A204.1 (cell line): ENCODE results near the gene TMCO5A.
"Not testable (repeated sequence)": the region's sequence is repeated elsewhere in the genome, so short reads cannot be mapped to it uniquely, and the experiment has no call there.

Experiments
- FAIRE-seq: peaks from 2 replicates; lab custom pipeline; 2012; peaks lifted over from hg19 to GRCh38; lab: Jason Lieb, UNC

TMCO5A gene

DNA sequence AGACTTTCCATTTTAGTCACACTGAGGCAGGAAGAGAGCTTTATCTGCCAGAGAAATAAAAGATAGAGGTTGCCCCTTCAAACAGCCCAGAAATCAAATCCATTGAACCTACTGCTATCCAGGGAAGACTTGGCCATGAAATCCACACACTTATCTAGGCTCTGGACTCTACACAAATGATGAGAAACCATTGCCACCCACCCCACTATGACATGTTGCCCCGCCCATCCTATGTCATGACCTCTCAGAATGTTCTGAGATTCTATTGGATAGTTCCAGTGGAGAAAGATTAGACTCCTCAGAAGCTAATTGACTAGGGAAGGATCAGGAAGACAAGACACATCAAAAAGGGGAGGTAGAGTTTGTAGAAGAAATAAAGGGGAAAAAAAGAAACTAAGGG lies at the start of gene TMCO5A:
TSS of gene TMCO5A (plus strand) at position 301 of the 400 bp plus-strand sequence. CDS start 1,684 bp downstream, outside the sequence.
- FAIRE-seq: no peak

DNA sequence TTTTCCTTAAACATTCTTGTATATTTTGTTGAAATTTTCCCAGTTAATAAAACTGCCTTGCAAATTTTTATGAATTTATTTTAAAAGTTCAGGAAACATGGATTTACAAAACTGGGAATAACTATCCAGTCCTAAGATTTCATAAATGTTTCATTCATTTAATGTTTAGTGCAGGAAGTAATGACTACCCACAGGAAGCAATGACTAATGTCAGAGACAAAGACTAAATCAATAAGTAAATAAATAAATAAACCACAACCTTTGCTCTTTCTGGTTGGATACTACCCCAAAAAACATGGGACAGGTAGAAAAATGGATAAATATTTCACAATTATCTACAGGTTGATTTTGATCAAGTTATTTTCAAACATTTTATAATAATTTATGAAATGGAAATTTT lies 48.8 kb upstream of the TMCO5A start:
- no peak for FAIRE-seq

- no peak for FAIRE-seq
Observed at GRCh38 chr15:37888356-37888755, 46.1 kb upstream of the TMCO5A start.

DNA sequence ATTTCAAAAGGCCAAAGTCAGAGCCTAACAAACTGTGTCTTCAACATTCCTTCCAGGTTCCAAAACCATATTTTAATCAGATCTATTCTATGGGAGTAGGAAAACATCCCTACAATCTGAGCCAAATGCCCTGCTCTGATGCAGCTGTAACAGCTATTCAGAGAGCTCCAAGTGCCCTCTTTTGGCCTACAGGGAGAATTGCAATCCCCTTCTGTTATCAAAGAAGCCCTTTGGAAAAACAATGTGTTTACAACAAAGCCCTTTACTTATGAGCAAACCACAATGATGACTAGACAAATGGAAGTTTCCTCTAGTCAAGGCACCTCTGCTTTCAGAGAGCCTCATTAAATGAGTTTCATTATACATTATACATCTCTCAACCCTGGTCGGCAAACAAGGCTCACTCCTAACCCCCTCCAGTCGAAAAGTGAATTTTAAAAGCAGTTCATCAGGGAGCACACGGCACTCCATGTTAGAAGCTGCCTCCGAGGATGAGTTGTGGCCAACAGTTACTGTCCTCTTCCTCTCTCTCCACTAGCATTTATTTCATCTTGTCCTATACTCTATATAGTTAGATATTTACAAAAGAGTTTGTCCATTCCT lies 42.6 kb upstream of the TMCO5A start:
- FAIRE-seq: peak; percentile 58

DNA sequence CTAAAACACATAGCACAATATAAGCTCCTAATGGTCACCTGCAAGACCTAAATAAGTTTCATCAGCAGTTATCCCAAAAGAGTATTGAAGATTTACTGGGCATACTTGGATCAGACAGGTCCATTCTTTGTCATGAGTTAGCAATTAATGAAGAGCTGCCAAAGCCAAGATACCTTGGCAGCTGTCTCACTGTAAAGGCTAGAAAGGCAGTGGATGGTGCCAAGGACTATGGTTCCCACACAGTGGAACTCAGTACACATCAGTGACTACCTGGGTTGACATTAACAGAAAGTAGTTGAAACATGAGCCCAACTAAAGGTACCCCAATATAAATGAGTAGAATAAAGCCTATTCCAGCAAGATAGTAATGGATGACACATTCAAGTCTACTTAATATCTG lies 41.1 kb upstream of the TMCO5A start:
- no peak for FAIRE-seq

DNA sequence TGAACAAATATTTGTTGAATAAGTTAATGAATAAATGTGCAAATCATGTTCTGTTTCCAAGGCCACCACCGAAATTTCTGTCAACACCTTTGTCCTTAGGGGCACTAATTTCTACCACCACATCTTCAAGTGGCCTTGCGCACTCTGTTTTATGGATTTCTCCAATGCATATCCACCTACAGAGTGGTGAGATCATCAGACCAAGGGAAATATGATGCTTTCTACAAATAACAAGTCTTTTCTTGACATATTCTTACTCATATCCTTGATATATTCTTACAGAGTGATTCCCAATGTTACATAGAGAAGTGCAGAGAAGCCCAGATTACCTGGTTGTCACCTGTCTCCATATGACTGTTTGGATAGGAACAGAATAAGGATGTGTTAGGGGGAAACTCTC lies 36.1 kb upstream of the TMCO5A start:
- no peak for FAIRE-seq

GRCh38 chr15:37900326-37901221 lies 33.9 kb upstream of the TMCO5A start:
- FAIRE-seq: no peak

DNA sequence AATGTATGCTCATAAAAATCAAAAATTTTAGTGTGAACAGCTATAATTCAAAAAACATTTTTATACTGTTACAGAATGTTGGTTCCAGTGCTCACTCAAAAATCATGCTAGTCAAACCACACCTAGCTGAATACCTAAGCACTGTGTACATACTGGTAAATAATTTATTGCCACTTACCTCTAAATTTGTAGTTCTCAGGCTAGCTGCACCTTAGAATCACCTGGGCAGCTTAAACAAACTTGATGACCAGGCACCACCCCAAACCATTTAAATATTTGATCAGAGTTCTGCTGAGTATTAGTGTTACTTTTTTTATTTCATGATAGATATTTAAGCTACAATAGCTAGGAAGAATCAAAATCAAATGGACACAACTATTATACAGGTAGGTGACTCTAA lies 32.3 kb upstream of the TMCO5A start:
- no peak for FAIRE-seq

DNA sequence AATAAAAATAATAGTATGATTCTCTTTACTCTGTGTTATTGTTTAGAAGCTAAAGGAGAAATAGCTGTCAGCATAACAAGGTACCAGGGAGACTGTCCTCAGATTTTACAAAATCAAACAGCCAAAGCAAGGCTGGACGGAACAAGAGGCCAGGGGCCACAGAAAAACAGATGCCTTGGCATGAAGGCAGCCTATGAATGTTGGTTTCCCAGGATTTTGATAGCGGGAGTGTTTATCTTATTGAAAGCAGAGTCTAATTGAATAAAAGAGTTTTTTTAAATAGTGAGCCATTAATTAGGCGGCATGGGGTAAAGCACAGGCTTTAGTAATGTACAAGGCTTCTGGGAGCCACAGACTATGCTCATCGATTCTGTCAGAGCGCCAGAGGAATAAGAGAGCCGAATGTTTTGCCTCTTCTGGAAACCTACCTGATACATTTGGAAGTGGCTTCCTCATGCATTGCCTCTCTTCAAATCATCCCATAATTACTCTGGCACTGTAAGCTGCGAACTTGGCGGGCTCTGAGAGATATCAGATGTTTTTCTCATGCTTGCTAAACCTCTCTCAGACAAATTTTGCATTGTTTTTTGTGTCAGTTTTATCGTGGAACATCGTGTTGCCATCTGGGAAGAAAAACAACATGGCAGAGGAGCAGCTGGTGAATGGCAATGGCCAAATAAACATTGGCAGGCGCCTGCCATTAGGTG lies 30.4 kb upstream of the TMCO5A start:
- no peak for FAIRE-seq

DNA sequence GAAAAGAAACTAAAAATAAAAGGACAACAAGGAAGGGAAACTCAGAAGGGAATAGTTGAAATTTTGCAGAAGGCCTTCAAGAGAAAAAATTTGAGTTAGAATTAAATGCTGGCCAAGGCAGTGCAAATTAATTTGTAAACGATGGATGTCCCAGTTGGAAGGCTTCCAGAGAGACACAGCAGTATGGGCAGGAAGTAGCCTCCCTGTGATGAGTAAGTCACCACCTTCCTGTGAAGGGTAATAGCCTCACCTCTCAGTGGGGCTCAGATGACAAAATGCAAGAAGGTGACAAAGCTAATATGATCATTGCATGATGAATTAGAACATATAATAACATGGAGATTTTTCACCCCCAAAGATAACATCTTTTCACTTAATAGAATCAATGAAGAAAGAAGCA lies 27.3 kb upstream of the TMCO5A start:
- FAIRE-seq: no peak

- FAIRE-seq: no peak
Observed at GRCh38 chr15:37921527-37922385, 12.7 kb upstream of the TMCO5A start.

GRCh38 chr15:37926136-37926535 lies 8.3 kb upstream of the TMCO5A start:
- no peak for FAIRE-seq

- FAIRE-seq: no peak
Observed at GRCh38 chr15:37929238-37929637, 5.2 kb upstream of the TMCO5A start.

- no peak for FAIRE-seq
Observed at GRCh38 chr15:37931321-37931720, 3.1 kb upstream of the TMCO5A start.

DNA sequence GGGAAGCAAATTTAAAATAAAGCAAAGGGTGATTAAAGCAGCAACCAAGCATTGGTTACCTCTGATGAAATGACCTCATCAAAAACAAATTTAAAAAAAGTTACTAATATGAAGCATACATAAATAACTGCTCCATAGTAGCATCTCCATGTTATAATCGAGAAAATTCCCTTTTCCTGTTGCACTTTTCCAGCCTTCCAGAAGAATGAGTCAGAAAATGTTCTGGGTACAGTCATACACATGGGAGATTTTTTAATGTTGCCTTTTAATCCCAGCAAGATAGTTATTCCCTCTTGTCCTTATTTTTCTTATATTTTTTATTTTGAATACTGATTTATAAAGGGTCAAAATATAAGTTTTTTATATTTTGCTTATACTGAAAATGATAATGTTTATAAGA lies 2.6 kb upstream of the TMCO5A start:
- no peak for FAIRE-seq

- FAIRE-seq: no peak
Observed at GRCh38 chr15:37932549-37932948, 1.9 kb upstream of the TMCO5A start.

- FAIRE-seq: no peak
Observed at GRCh38 chr15:37933666-37934065, 774 bp upstream of the TMCO5A start.

DNA sequence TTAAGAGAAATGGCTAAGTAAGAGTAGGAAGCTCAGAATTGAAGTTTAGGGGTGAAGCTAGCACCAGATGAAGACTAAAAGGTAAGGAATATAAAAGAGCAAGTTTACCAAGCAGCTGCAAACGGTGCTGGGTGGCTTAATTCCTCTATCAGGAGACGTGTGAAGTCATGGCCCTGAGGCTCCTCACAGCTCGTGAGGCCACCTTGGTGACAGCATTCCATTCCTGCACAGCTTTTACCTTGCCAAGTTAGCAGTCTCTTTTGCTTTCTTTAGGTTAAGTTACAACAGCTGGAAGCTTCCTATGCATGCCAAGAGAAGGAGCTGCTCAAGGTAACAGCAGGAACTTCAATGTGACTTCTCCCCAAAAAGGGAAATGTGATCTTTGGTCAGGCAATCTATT lies 6.4 kb downstream of the TMCO5A start:
- no peak for FAIRE-seq

DNA sequence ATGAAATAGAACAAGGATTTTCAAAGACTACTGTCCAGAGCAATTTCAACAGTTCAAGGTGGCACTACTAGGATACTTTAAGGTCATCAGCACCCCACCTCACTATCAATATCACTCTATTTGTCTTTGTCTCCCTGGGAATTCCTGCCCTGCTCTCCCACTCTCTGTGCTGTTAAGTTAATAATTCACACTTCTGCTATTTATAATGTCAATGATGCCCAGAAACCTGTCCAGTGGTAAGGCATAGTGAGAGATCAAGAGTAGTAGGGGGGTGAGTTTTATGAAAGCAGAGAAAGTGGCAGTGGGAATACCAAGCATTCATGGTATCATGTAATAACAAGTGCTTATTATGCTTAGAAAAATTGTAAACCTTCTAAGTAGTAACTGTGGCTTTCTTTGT lies 7.3 kb downstream of the TMCO5A start:
- FAIRE-seq: no peak

DNA sequence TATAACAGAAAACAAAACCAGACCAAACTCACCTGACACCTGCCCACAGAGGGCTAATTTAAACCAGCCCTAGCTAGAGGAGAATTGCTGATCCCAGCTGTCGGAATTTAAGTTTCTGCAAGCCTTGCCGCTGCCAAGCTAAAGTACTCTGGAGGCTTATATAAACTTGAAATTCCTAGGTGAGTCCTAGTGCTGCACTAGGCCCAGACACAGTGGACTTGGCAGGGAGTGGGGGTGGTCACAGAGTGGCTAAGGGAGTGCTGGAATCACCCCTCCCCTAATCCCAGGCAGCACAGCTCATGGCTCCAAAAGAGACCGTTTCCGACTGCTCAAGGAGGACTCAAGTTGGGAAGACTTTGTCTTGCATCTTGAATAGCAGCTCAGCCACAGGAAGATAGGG lies 17.6 kb downstream of the TMCO5A start:
- no peak for FAIRE-seq

DNA sequence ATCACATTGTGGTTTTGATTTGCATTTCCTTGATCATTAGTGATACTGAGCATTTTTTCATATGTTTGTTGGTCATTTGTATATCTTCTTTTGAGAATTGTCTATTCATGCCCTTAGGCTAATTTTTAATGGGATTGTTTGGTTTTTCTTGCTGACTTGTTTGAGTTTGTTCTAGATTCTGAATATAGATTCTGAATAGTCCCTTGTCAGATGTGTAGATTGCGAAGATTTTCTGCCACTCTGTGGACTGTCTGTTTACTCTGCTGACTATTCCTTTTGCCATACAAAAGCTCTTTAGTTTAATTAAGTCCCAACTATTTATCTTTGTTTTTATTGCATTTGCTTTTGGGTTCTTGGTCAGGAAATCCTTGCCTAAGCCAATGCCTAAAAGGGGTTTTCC lies 26.3 kb downstream of the TMCO5A start:
- FAIRE-seq: not testable (repeated sequence)

DNA sequence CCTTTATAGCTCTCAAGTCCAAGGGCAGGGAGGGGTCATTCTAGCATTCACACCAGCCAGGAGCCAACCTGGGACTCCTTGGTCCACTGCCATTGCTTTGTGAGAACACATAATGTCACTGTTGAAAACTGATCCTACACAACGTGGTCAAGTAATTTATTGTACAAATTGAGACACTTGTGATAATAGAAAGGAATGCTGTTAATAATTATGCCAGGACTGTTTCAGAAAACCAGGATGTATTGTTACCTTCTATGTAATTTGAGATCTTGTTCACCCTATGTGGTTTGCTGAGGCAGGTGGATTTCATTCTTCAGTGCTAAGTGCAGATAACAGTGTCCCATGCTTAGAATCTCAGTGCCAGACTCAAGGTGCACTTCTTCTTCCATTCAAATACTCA lies 33.3 kb downstream of the TMCO5A start:
- FAIRE-seq: no peak
